Transverse colon (tissue), 4 donors: ENCODE measurements around the gene SEPTIN7. TPM values are rescaled to one million over a fixed set of nuclear protein-coding genes. Genes with fewer than 3 reads are reported as not detected.

ENCODE experiments used
- DNase-seq: peaks from one replicate; pipeline ENCODE4 v3.0.0-alpha.2; 2019
- H3K27ac ChIP-seq, 4 donors: fragments of 200-600 bp; sonication (generic); 2 replicates each; pipeline ENCODE4 v1.5.1; 2016 to 2018; ENCODE audit warnings: inconsistent platforms in 4 of 4
- H3K27me3 ChIP-seq: fragments of 200-600 bp; sonication (generic); 2 replicates; pipeline ENCODE4 v1.5.1; 2017; ENCODE audit warnings: inconsistent platforms
- H3K36me3 ChIP-seq, 4 donors: fragments of 200-600 bp; sonication (generic); 2 replicates each; pipeline ENCODE4 v1.5.1; 2017 to 2019; ENCODE audit warnings: inconsistent platforms in 4 of 4
- H3K4me1 ChIP-seq, 4 donors: fragments of 200-600 bp; sonication (generic); 2 replicates each; pipeline ENCODE4 v1.5.1; 2017 to 2020; ENCODE audit warnings: inconsistent platforms in 4 of 4
- H3K4me3 ChIP-seq, 4 donors: fragments of 200-600 bp; sonication (generic); 1 replicate in 1 of 4; 2 replicates in 3 of 4; pipeline versions ENCODE4 v1.5.1 to v1.6.1; 2017 to 2019; ENCODE audit warnings: inconsistent platforms in 4 of 4
- H3K9me3 ChIP-seq, 2 donors: fragments of 200-600 bp; sonication (generic); 2 replicates each; pipeline ENCODE4 v1.5.1; 2017 to 2019; ENCODE audit warnings: inconsistent platforms in 2 of 2
- CTCF ChIP-seq, 5 experiments: fragments of 200-600 bp in 3 of 5; fragments of 450-650 bp in 2 of 5; sonication (generic) in 3 of 5; IDR thresholded peaks; 1 replicate in 2 of 5; 2 replicates in 3 of 5; pipeline ENCODE4 v1.5.1; 2016 to 2017; ENCODE audit warnings: antibody characterized with exemption in 5 of 5, inconsistent platforms in 3 of 5, mild to moderate bottlenecking in 2 of 5, moderate library complexity in 1 of 5
- EP300 ChIP-seq: sonication (generic); formaldehyde crosslinking; IDR thresholded peaks from one replicate; pipeline ENCODE4 v1.6.1; 2017; ENCODE audit warnings: antibody characterized with exemption, low read depth
- POLR2A ChIP-seq: fragments of 450-650 bp; IDR thresholded peaks from one replicate; pipeline ENCODE4 v1.6.1; 2016; ENCODE audit warnings: antibody characterized with exemption, mild to moderate bottlenecking, moderate library complexity
- POLR2AphosphoS5 ChIP-seq, 3 donors: sonication (generic); formaldehyde crosslinking; IDR thresholded peaks; one replicate each; pipeline ENCODE4 v1.6.1; 2016; ENCODE audit warnings: antibody characterized with exemption in 3 of 3
- WGBS, 2 donors: methylation state at CpG; one replicate each; pipeline ENCODE4 v1.1.5; 2018; ENCODE audit warnings: low coverage in 1 of 2; 5-methylcytosine and 5-hydroxymethylcytosine counted together
- in situ Hi-C, 4 donors: fragments of 200-750 bp; cut with MboI; loops; one replicate each; pipeline versions ENCODE4 v1.15.0 to v1.15.1; 2017; ENCODE audit warnings: low sequenced_read_pairs in 3 of 4, low pct_ligation_motif_present in 1 of 4, low pct_unique_long_range_greater_than_20kb in 1 of 4
- intact Hi-C: fragments of 100-400 bp; cut with DNase I; formaldehyde crosslinking; loops from one replicate; pipeline ENCODE4 v1.15.1; 2023; ENCODE audit warnings: low total_unique reads
- total RNA-seq, 4 donors: library from RNA; depleted of rRNA; stranded (reverse); fragments of >200 nt; gene quantifications; one replicate each; pipeline ENCODE4 v1.1.0, GENCODE V29; 2016

SEPTIN7 gene
- total RNA-seq, 4 donors from 2014 or later = 73.2 to 131 (median 101) TPM

DNA sequence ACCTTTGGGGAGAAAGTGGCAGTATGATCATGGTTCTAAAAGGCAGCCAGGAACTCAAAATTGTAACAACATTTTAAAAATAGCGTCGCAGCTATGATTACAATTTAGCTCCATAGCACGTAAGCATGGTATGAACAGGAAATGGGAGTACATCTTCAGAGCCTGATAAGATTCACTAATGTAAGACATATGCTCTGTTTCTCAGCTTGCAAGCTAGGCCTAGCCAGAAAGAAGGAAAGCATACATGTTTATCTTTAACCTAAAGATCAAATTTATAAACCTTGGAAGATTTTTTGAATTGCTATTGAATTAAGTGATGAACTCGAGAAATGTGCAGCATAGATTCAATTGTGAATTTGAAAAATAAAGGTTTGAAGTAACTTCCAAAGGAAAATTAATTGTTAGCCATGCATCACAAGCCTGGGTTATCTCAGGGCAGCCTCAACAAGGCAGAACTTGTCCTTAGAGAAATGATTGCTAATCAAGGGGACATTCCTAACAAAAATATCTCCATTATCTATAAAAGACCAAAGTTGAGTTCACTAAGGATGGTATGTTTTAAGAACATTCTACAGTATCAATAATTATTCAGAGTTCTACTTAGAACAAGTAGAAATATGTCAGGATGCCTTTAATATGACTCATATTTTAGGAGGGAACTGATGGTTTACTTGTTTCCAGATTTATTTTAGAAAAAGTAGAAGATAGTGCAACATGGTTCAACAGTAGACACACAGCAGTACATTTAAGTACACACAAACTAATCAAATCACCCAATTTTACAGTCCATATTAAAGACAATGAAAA is 38.8 kb upstream of the SEPTIN7 start:
- WGBS, 2 donors = 81 to 85% methylated on average over 4 of the region's 4 CpGs
- H3K9me3 ChIP-seq = no peaks in the 10 kb centered on the region
- peaks cover 0 to 2% (median 0%) of the 10 kb centered on the region in 4 donors for H3K4me1 ChIP-seq
- no peaks in the 10 kb centered on the region for H3K27me3 ChIP-seq
- intact Hi-C loops = no loop called here
- no peak for TF ChIP-seq POLR2AphosphoS5 (IDR thresholded peaks at IDR 0.05)
- no peak for TF ChIP-seq POLR2A
- no peak for TF ChIP-seq EP300
- no peak for TF ChIP-seq CTCF (IDR thresholded peaks at IDR 0.05)
- H3K36me3 ChIP-seq = no peaks in the 10 kb centered on the region
- no peak overlapping the region for H3K4me3 ChIP-seq
- no peak overlapping the region for H3K27ac ChIP-seq
- DNase-seq = no peak
- in situ Hi-C loops = no loop called here

- Histone ChIP-seq H3K4me3 (no peak overlapping the region), H3K27me3 (no peaks in the 10 kb centered on the region), H3K36me3 (no peaks in the 10 kb centered on the region), H3K27ac (no peak overlapping the region), H3K9me3 (no peaks in the 10 kb centered on the region), H3K4me1 (peaks cover 0 to 2% (median 0%) of the 10 kb centered on the region in 4 donors)
- WGBS, 2 donors = 58 to 65% methylated on average over 3 of the region's 3 CpGs
- intact Hi-C loops (no loop called here), in situ Hi-C loops (no loop called here)
- no peak for DNase-seq
- TF ChIP-seq CTCF (IDR thresholded peaks at IDR 0.05) (no peak), POLR2AphosphoS5 (IDR thresholded peaks at IDR 0.05) (no peak), POLR2A (no peak), EP300 (no peak)
Observed at GRCh38 chr7:35762781-35763180, 38.1 kb upstream of the SEPTIN7 start.

- no peak overlapping the region for H3K27ac ChIP-seq
- no peaks in the 10 kb centered on the region for H3K27me3 ChIP-seq
- no peak for DNase-seq
- intact Hi-C loops (no loop called here), in situ Hi-C loops (no loop called here)
- TF ChIP-seq CTCF (IDR thresholded peaks at IDR 0.05) (no peak), POLR2A (no peak), POLR2AphosphoS5 (IDR thresholded peaks at IDR 0.05) (no peak), EP300 (no peak)
- no peaks in the 10 kb centered on the region for H3K9me3 ChIP-seq
- H3K4me3 ChIP-seq = no peak overlapping the region
- no peaks in the 10 kb centered on the region for H3K4me1 ChIP-seq
- 88 to 97% methylated on average over 1 to 20 of the region's 20 CpGs for WGBS, 2 donors
- no peaks in the 10 kb centered on the region for H3K36me3 ChIP-seq
Observed at GRCh38 chr7:35768346-35768745, 32.5 kb upstream of the SEPTIN7 start.

DNA sequence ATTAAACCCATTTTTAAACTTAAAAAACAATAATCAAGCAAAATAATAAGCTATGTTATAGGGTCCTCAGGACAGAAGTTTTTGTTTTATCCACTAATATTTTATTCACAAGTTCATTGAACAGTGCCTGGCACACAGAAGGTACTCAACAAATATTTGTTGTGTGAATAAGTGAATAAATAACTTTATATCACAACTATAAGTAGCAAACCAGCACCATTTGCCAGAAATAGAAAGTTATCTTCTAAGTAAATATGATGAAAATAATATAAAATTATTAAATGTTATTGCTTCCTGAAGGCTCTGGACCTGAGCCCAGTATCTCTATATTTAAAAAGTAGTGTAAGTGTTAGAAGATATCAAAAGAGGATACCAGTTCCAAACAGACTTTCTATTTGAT is 29.1 kb upstream of the SEPTIN7 start:
- no peaks in the 10 kb centered on the region for H3K36me3 ChIP-seq
- intact Hi-C loops = no loop called here
- no peak for DNase-seq
- in situ Hi-C loops = no loop called here
- no peak for TF ChIP-seq EP300
- no peak for TF ChIP-seq POLR2AphosphoS5 (IDR thresholded peaks at IDR 0.05)
- no peak for TF ChIP-seq CTCF (IDR thresholded peaks at IDR 0.05)
- TF ChIP-seq POLR2A = no peak
- no peaks in the 10 kb centered on the region for H3K9me3 ChIP-seq
- no peak overlapping the region for H3K27ac ChIP-seq
- no peaks in the 10 kb centered on the region for H3K4me1 ChIP-seq
- no peaks in the 10 kb centered on the region for H3K27me3 ChIP-seq
- no peak overlapping the region for H3K4me3 ChIP-seq
